Measurements from ENCODE around the gene OTUD7B.

Gene OTUD7B

GRCh38 chr1:149937759-149938158 is 72.8 kb downstream of the OTUD7B start:
- Histone ChIP-seq H3K9me3 (ENCODE audit: control insufficient read depth, low read length) (no peaks in the 10 kb centered on the region), H3K27me3 (replicated peaks; ENCODE audit: control insufficient read depth, insufficient read depth, low read length, poor library complexity, severe bottlenecking) (no peaks in the 10 kb centered on the region), H3K27ac (ENCODE audit: insufficient read depth, low read length, poor library complexity, severe bottlenecking) (no peak overlapping the region), H3K36me3 (ENCODE audit: control insufficient read depth, insufficient read depth, low read length) (no peaks in the 10 kb centered on the region), H3K4me3 (ENCODE audit: insufficient read depth, low read depth, low read length, poor library complexity, severe bottlenecking) (no peak overlapping the region), H3K4me1 (ENCODE audit: control insufficient read depth, insufficient read depth, low read length, poor library complexity, severe bottlenecking) (peaks cover 5% of the 10 kb centered on the region)
- no peak for DNase-seq

- Histone ChIP-seq H3K4me1 (ENCODE audit: control insufficient read depth, insufficient read depth, low read length, poor library complexity, severe bottlenecking) (peaks cover 5% of the 10 kb centered on the region), H3K9me3 (ENCODE audit: control insufficient read depth, low read length) (no peaks in the 10 kb centered on the region), H3K27ac (ENCODE audit: insufficient read depth, low read length, poor library complexity, severe bottlenecking) (no peak overlapping the region), H3K36me3 (ENCODE audit: control insufficient read depth, insufficient read depth, low read length) (no peaks in the 10 kb centered on the region), H3K27me3 (replicated peaks; ENCODE audit: control insufficient read depth, insufficient read depth, low read length, poor library complexity, severe bottlenecking) (no peaks in the 10 kb centered on the region), H3K4me3 (ENCODE audit: insufficient read depth, low read depth, low read length, poor library complexity, severe bottlenecking) (no peak overlapping the region)
- DNase-seq, result no peak
Observed at GRCh38 chr1:149936992-149937705, 73.4 kb downstream of the OTUD7B start.

- H3K4me1 ChIP-seq (ENCODE audit: control insufficient read depth, insufficient read depth, low read length, poor library complexity, severe bottlenecking), result peaks cover 5% of the 10 kb centered on the region
- H3K27ac ChIP-seq (ENCODE audit: insufficient read depth, low read length, poor library complexity, severe bottlenecking), result no peak within 1 kb of the TSS
- no peaks in the 10 kb centered on the region for H3K36me3 ChIP-seq (ENCODE audit: control insufficient read depth, insufficient read depth, low read length)
- DNase-seq, result no peak
- no peaks in the 10 kb centered on the region for H3K27me3 ChIP-seq (replicated peaks; ENCODE audit: control insufficient read depth, insufficient read depth, low read length, poor library complexity, severe bottlenecking)
- H3K4me3 ChIP-seq (ENCODE audit: insufficient read depth, low read depth, low read length, poor library complexity, severe bottlenecking), result no peak within 1 kb of the TSS
- H3K9me3 ChIP-seq (ENCODE audit: control insufficient read depth, low read length), result no peaks in the 10 kb centered on the region
Observed at GRCh38 chr1:149936170-149936991, 74.1 kb downstream of the OTUD7B start, which contains the start of gene MTMR11. Gene MTMR11 (minus strand): TSS chr1:149936879. CDS start chr1:149936647, 232 bp downstream.

GRCh38 chr1:149934356-149934755 is 76.2 kb downstream of the OTUD7B start:
- Histone ChIP-seq H3K27me3 (replicated peaks; ENCODE audit: control insufficient read depth, insufficient read depth, low read length, poor library complexity, severe bottlenecking) (no peaks in the 10 kb centered on the region), H3K36me3 (ENCODE audit: control insufficient read depth, insufficient read depth, low read length) (no peaks in the 10 kb centered on the region), H3K9me3 (ENCODE audit: control insufficient read depth, low read length) (no peaks in the 10 kb centered on the region), H3K4me1 (ENCODE audit: control insufficient read depth, insufficient read depth, low read length, poor library complexity, severe bottlenecking) (peaks cover 5% of the 10 kb centered on the region), H3K27ac (ENCODE audit: insufficient read depth, low read length, poor library complexity, severe bottlenecking) (no peak overlapping the region), H3K4me3 (ENCODE audit: insufficient read depth, low read depth, low read length, poor library complexity, severe bottlenecking) (no peak overlapping the region)
- DNase-seq, result no peak

- Histone ChIP-seq H3K27me3 (replicated peaks; ENCODE audit: control insufficient read depth, insufficient read depth, low read length, poor library complexity, severe bottlenecking) (no peaks in the 10 kb centered on the region), H3K36me3 (ENCODE audit: control insufficient read depth, insufficient read depth, low read length) (no peaks in the 10 kb centered on the region), H3K27ac (ENCODE audit: insufficient read depth, low read length, poor library complexity, severe bottlenecking) (no peak overlapping the region), H3K4me1 (ENCODE audit: control insufficient read depth, insufficient read depth, low read length, poor library complexity, severe bottlenecking) (peaks cover 7% of the 10 kb centered on the region), H3K4me3 (ENCODE audit: insufficient read depth, low read depth, low read length, poor library complexity, severe bottlenecking) (no peak overlapping the region), H3K9me3 (ENCODE audit: control insufficient read depth, low read length) (no peaks in the 10 kb centered on the region)
- no peak for DNase-seq
Observed at GRCh38 chr1:149933208-149933607, 77.3 kb downstream of the OTUD7B start.

- H3K4me3 ChIP-seq (ENCODE audit: insufficient read depth, low read depth, low read length, poor library complexity, severe bottlenecking), result no peak overlapping the region
Observed at GRCh38 chr1:149932474-149932873, 78.1 kb downstream of the OTUD7B start.

GRCh38 chr1:149931212-149931790 is 79.2 kb downstream of the OTUD7B start:
- no peak for DNase-seq
- peaks cover under 1% of the 10 kb centered on the region for H3K36me3 ChIP-seq (ENCODE audit: control insufficient read depth, insufficient read depth, low read length)
- H3K9me3 ChIP-seq (ENCODE audit: control insufficient read depth, low read length), result no peaks in the 10 kb centered on the region
- H3K4me1 ChIP-seq (ENCODE audit: control insufficient read depth, insufficient read depth, low read length, poor library complexity, severe bottlenecking), result peaks cover 15% of the 10 kb centered on the region
- H3K27ac ChIP-seq (ENCODE audit: insufficient read depth, low read length, poor library complexity, severe bottlenecking), result no peak overlapping the region
- H3K27me3 ChIP-seq (replicated peaks; ENCODE audit: control insufficient read depth, insufficient read depth, low read length, poor library complexity, severe bottlenecking), result no peaks in the 10 kb centered on the region
- H3K4me3 ChIP-seq (ENCODE audit: insufficient read depth, low read depth, low read length, poor library complexity, severe bottlenecking), result no peak overlapping the region

More at GRCh38 chr1:149932474-149932873, 78.1 kb downstream of the OTUD7B start:
- Histone ChIP-seq H3K36me3 (ENCODE audit: control insufficient read depth, insufficient read depth, low read length) (no peaks in the 10 kb centered on the region), H3K4me1 (ENCODE audit: control insufficient read depth, insufficient read depth, low read length, poor library complexity, severe bottlenecking) (peaks cover 8% of the 10 kb centered on the region), H3K27me3 (replicated peaks; ENCODE audit: control insufficient read depth, insufficient read depth, low read length, poor library complexity, severe bottlenecking) (no peaks in the 10 kb centered on the region), H3K27ac (ENCODE audit: insufficient read depth, low read length, poor library complexity, severe bottlenecking) (no peak overlapping the region), H3K9me3 (ENCODE audit: control insufficient read depth, low read length) (no peaks in the 10 kb centered on the region)
- DNase-seq, result no peak

GRCh38 chr1:149929856-149930255 is 80.7 kb downstream of the OTUD7B start:
- Histone ChIP-seq H3K27me3 (replicated peaks; ENCODE audit: control insufficient read depth, insufficient read depth, low read length, poor library complexity, severe bottlenecking) (no peaks in the 10 kb centered on the region), H3K4me3 (ENCODE audit: insufficient read depth, low read depth, low read length, poor library complexity, severe bottlenecking) (no peak overlapping the region), H3K9me3 (ENCODE audit: control insufficient read depth, low read length) (no peaks in the 10 kb centered on the region), H3K27ac (ENCODE audit: insufficient read depth, low read length, poor library complexity, severe bottlenecking) (no peak overlapping the region), H3K36me3 (ENCODE audit: control insufficient read depth, insufficient read depth, low read length) (peaks cover 15% of the 10 kb centered on the region), H3K4me1 (ENCODE audit: control insufficient read depth, insufficient read depth, low read length, poor library complexity, severe bottlenecking) (peaks cover 15% of the 10 kb centered on the region)
- DNase-seq, result no peak

GRCh38 chr1:149928401-149928724 is 82.2 kb downstream of the OTUD7B start:
- no peaks in the 10 kb centered on the region for H3K27me3 ChIP-seq (replicated peaks; ENCODE audit: control insufficient read depth, insufficient read depth, low read length, poor library complexity, severe bottlenecking)
- peaks cover 15% of the 10 kb centered on the region for H3K4me1 ChIP-seq (ENCODE audit: control insufficient read depth, insufficient read depth, low read length, poor library complexity, severe bottlenecking)
- DNase-seq, result no peak
- no peaks in the 10 kb centered on the region for H3K9me3 ChIP-seq (ENCODE audit: control insufficient read depth, low read length)
- peak overlapping the region; percentile 93 for H3K27ac ChIP-seq (ENCODE audit: insufficient read depth, low read length, poor library complexity, severe bottlenecking)
- H3K4me3 ChIP-seq (ENCODE audit: insufficient read depth, low read depth, low read length, poor library complexity, severe bottlenecking), result peak overlapping the region; percentile 85
- peaks cover 30% of the 10 kb centered on the region for H3K36me3 ChIP-seq (ENCODE audit: control insufficient read depth, insufficient read depth, low read length)

Measured in effector memory CD4-positive, alpha-beta T cell (primary cell).